IPS-11a (cell line): ENCODE data around the gene SUGCT.
"Not testable (repeated sequence)": the region's sequence is repeated elsewhere in the genome, so short reads cannot be mapped to it uniquely, and the experiment has no call there.

Experiments
- H3K4me3 ChIP-seq: one replicate; pipeline ENCODE4 v1.5.1; 2013; ENCODE audit warnings: low read depth, low read length, control low read depth

SUGCT gene

GRCh38 chr7:40138973-40139372 lies 4.2 kb downstream of the SUGCT start:
- no peak overlapping the region for H3K4me3 ChIP-seq

- not testable (repeated sequence) for H3K4me3 ChIP-seq
Observed at GRCh38 chr7:40139891-40140290, 5.1 kb downstream of the SUGCT start.

GRCh38 chr7:40141916-40142315 lies 7.1 kb downstream of the SUGCT start:
- H3K4me3 ChIP-seq, result not testable (repeated sequence)

DNA sequence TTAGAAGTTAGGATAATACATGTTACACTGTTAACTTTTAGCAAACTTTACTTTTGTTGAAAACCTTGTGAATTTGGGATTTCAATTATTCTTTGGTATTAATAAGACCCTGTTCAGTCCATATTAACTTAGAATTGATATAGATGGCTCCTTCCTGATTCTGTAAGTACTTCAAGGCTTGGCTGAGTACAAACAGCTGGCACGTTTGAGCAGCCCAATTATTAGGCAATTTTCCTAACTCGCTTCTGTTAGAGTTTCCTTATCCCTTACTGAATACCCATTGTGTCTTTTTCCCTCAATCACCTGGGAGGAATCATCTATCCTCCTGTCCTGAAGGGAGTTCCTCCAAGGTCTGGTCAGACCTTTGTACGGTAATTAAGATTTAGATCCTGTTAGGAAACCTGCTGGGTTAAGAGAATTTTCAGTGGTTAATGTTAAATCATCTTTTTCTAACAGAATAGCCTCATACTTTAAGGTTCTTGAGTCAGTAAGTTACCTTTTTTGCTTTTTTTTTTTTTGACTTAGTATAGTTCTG lies 10.9 kb downstream of the SUGCT start:
- not testable (repeated sequence) for H3K4me3 ChIP-seq

DNA sequence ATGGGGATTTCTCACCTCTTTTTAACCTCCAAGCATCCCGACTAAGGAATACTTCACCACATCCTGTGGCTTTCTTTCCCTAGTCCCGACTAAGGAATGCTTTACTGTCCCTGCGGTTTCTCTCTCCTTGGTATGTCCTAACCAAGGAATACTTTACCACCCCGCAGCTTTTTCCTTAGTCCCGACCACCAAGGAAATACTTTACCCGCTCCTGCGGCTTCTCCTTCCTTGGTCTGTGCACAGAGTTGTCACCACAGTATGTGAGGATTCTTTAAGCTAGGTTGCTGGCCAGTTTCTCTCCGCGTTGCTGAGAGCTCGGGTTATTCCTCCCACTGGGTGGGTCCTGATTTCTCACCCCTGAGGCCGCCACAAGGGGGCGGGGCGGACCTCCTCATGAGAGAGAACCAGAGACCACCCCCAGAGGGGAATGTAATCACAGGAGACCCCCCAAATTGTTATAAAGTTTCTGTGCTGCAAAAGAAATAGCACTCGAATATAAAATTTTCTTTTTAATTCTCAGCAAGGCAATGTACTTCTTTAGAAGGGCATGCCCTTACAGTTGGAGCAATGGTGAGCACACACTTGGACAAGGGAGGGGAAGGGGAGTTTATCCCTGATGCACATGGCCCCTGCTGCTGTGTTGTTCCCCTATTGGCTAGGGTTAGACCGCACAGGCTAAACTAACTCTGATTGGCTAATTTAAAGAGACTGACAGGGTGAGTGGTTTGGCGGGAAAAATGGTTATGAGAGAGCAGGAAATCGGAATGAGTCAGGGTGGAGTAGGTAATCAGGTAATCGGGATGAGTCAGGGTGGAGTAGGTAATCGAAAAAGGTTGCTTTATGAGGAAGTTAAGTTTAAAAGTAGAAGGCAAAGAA lies 12.8 kb downstream of the SUGCT start:
- H3K4me3 ChIP-seq, result no peak overlapping the region

DNA sequence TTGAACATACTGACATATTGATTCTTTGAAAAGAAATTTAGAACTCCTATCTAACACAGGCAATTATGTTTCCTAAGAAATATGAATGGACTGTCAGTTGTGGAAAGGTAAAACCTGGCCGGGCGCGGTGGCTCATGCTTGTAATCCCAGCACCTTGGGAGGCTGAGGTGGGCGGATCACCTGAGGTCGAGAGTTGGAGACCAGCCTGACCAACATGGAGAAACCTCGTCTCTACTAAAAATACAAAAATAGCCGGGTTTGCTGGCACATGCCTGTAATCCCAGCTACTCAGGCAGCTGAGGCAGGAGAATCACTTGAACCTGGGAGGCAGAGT lies 13.4 kb downstream of the SUGCT start:
- not testable (repeated sequence) for H3K4me3 ChIP-seq

- H3K4me3 ChIP-seq, result no peak overlapping the region
Observed at GRCh38 chr7:40148671-40149070, 13.9 kb downstream of the SUGCT start.

- H3K4me3 ChIP-seq, result no peak overlapping the region
Observed at GRCh38 chr7:40151504-40151903, 16.7 kb downstream of the SUGCT start.

DNA sequence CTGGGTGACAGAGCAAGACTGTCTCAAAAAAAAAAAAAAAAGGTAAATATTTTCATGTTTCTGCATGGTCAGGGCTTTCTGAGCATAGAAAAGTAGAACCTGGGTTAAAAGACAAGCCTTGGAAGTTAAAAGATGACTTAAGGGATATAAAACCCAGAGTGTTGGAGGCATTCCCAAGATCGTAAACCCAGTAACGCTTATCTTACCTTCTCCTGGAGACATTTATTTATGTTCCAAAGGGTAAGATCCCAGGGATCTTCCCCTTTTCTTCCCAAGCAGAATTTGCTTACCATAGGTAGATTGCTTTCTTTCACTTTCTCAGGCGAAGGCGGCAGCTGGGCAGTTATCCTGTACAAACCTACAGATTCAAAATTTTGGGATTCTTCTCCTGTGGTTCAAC lies 22.2 kb downstream of the SUGCT start:
- no peak overlapping the region for H3K4me3 ChIP-seq

DNA sequence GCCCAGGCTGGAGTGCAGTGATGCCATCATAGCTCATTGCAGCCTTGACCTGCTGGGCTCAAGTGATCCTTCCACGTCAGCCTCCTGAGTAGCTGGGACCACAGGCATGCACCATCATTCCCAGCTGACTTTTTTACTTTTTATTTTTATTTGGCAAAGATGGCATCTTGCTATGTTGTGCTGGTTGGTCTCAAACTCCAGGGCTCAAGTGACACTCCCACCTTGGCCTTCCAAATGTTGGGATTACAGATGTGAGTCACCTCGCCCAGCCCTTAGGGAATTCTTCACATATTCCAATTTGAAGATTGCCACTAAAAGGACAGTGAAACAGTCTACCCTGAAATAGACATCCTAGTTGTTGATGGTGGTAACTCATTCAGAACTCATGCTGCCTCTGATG lies 27.7 kb downstream of the SUGCT start:
- H3K4me3 ChIP-seq, result no peak overlapping the region

DNA sequence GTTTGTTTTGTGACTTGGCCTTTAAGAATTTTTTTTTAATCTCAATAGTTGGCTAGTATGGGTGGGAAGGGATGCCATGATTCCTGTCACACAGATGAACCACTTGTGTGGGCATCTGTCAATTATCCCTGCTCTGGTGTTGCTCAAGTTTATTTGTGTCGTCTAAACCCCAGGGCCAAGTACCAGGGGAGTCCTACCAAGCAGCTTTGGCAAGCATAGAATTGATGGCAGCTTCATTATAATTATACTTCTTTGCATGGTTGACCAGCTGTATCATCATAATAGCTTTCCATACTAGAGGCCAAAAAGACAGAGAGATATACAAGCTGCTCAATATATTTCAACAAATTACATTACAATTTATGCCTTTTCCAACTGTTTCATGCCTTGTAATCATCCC lies 30.4 kb downstream of the SUGCT start:
- H3K4me3 ChIP-seq, result no peak overlapping the region

- H3K4me3 ChIP-seq, result no peak overlapping the region
Observed at GRCh38 chr7:40167291-40167690, 32.5 kb downstream of the SUGCT start.

GRCh38 chr7:40168266-40168665 lies 33.5 kb downstream of the SUGCT start:
- H3K4me3 ChIP-seq, result not testable (repeated sequence)

- not testable (repeated sequence) for H3K4me3 ChIP-seq
Observed at GRCh38 chr7:40173121-40173520, 38.3 kb downstream of the SUGCT start.

DNA sequence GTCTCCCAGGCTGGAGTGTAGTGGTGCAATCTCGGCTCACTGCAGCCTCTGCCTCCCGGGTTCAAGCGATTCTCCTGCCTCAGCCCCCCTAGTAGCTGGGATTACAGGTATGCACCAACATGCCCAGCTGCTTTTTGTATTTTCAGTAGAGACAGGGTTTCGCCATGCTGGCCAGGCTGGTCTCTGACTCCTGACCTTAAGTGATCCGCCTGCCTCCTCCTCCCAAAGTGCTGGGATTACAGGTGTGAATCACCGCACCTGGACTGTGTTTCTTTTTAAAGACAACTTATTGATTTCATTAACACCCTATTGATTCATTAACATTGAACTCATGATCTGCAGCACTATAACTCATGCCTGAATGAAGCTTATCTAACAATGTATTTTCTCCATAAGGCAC lies 40.5 kb downstream of the SUGCT start:
- not testable (repeated sequence) for H3K4me3 ChIP-seq

GRCh38 chr7:40175725-40176510 lies 41.1 kb downstream of the SUGCT start:
- H3K4me3 ChIP-seq, result no peak overlapping the region

DNA sequence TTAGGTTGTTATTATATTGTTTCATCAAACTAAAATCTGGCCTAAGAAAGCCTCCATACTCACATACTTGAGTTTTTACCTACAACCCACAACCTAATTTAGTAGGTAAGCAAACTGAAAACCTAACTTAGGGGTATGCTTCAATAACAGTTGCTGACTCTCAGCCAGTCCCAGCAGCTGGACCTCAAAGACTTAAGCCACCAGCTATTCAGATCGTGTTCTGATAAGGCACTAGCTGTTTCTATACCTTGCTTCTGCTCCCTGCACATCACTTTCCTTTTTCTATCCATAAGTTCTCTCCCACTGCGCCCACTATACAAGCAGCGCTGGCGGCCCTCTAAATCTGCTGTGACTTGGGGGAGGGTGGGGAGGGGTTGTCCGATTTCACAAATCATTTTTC lies 42.3 kb downstream of the SUGCT start:
- no peak overlapping the region for H3K4me3 ChIP-seq

GRCh38 chr7:40182452-40182851 lies 47.6 kb downstream of the SUGCT start:
- H3K4me3 ChIP-seq, result no peak overlapping the region

GRCh38 chr7:40186586-40186985 lies 51.8 kb downstream of the SUGCT start:
- H3K4me3 ChIP-seq, result no peak overlapping the region

DNA sequence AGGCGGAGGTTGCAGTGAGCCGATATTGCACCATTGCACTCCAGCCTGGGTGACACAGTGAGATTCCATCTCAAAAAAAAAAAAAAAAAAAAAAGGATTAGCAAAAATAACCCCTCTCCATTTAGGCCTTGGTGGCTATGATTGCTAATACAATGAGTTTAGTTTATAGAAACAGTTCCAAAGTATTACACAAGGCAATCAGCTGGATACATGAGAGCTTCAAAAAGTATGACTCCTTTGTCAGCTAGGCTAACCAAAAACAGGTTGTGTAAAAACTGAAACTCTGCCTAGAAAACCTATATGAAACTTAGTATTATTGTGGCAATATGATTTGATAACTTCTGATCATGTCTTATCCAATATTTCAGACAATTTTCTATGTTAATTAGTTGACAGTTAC lies 57.2 kb downstream of the SUGCT start:
- H3K4me3 ChIP-seq, result no peak overlapping the region

DNA sequence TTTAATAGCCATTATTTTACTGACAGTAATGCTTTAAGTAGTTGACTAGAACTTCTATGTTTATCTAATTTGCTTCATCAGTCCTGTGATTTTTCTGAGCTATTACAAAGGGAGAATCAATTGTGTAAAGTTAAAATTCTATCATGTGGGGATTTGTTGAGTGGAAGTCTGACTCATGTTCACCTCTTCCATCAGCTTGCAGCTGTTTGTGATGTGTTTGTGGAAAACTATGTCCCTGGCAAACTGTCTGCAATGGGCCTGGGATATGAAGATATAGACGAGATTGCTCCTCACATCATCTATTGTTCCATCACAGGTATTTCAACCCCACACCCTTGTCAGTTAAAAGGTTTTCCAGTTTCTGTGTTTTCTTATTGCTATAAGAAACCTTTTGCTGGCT lies 59.9 kb downstream of the SUGCT start:
- no peak overlapping the region for H3K4me3 ChIP-seq

DNA sequence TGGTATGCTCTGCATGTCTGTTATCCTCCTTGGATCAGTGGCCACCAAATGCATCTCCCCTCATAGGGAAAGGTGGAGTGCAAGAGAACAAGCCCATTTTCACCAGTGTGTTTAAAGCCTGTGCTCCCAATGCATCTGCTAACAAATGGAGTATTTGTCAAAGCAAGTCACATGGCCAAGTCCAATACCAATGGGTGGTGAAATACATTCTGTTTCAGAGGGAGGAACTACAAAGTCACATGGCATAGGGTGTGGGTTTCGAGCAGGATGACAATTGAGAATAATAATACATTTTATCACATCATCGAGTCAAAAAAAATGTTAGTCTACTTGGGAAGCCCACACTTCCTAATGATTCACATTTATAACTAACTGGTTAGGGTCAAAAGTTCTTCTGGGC lies 62.7 kb downstream of the SUGCT start:
- H3K4me3 ChIP-seq, result no peak overlapping the region
